Measurements from ENCODE around the gene HYKK.

The HYKK gene

DNA sequence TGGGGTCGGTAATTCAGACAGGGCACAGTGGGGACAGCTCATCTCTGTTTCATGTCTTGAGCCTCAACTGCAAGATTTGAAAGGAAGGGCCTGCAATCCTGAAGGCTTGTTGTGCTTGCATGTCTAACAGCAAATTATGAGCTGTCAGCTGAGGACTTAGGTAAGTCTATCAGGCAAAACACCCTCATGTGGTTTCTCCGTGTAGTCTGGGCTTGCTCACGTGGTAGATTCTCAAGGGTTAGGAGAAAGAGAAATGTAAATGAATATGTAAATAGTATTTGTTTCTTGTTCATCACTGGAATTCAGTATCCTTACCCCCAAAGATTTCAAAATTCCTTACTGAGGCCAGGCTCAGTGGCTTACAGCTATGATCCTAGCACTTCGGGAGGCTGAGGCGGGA lies 30.1 kb upstream of the HYKK start:
- no peak overlapping the region for H2AFZ ChIP-seq
- H3K4me3 ChIP-seq (ENCODE audit: low read depth, low read length): no peak overlapping the region
- no peaks in the 10 kb centered on the region for H3K79me2 ChIP-seq
- no peaks in the 10 kb centered on the region for H3K9me3 ChIP-seq (ENCODE audit: control insufficient read depth, low read length)
- TF ChIP-seq, protein P1, sequence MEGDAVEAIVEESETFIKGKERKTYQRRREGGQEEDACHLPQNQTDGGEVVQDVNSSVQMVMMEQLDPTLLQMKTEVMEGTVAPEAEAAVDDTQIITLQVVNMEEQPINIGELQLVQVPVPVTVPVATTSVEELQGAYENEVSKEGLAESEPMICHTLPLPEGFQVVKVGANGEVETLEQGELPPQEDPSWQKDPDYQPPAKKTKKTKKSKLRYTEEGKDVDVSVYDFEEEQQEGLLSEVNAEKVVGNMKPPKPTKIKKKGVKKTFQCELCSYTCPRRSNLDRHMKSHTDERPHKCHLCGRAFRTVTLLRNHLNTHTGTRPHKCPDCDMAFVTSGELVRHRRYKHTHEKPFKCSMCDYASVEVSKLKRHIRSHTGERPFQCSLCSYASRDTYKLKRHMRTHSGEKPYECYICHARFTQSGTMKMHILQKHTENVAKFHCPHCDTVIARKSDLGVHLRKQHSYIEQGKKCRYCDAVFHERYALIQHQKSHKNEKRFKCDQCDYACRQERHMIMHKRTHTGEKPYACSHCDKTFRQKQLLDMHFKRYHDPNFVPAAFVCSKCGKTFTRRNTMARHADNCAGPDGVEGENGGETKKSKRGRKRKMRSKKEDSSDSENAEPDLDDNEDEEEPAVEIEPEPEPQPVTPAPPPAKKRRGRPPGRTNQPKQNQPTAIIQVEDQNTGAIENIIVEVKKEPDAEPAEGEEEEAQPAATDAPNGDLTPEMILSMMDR (IDR thresholded peaks at IDR 0.05): no peak
- no peaks in the 10 kb centered on the region for H3K4me1 ChIP-seq
- H3K36me3 ChIP-seq (ENCODE audit: control insufficient read depth, insufficient read depth, low read length): no peaks in the 10 kb centered on the region
- H3K9ac ChIP-seq: no peak overlapping the region
- no peak overlapping the region for H3K4me2 ChIP-seq (ENCODE audit: low read length)
- no peak overlapping the region for H3K27ac ChIP-seq
- H3K27me3 ChIP-seq (ENCODE audit: control insufficient read depth, insufficient read depth, low read length): no peaks in the 10 kb centered on the region

GRCh38 chr15:78479650-78480049 lies 27.7 kb upstream of the HYKK start:
- Histone ChIP-seq H3K79me2 (no peaks in the 10 kb centered on the region), H3K4me1 (no peaks in the 10 kb centered on the region), H3K4me2 (ENCODE audit: low read length) (no peak overlapping the region), H2AFZ (no peak overlapping the region), H3K9me3 (ENCODE audit: control insufficient read depth, low read length) (no peaks in the 10 kb centered on the region), H3K9ac (no peak overlapping the region), H3K4me3 (ENCODE audit: low read depth, low read length) (no peak overlapping the region), H3K36me3 (ENCODE audit: control insufficient read depth, insufficient read depth, low read length) (no peaks in the 10 kb centered on the region), H3K27ac (no peak overlapping the region), H3K27me3 (ENCODE audit: control insufficient read depth, insufficient read depth, low read length) (no peaks in the 10 kb centered on the region)
- TF ChIP-seq, protein P1 (IDR thresholded peaks at IDR 0.05): no peak

GRCh38 chr15:78481917-78482316 lies 25.5 kb upstream of the HYKK start:
- no peaks in the 10 kb centered on the region for H3K27me3 ChIP-seq (ENCODE audit: control insufficient read depth, insufficient read depth, low read length)
- no peaks in the 10 kb centered on the region for H3K9me3 ChIP-seq (ENCODE audit: control insufficient read depth, low read length)
- TF ChIP-seq, protein P1 (IDR thresholded peaks at IDR 0.05): no peak
- H3K27ac ChIP-seq: no peak overlapping the region
- H3K9ac ChIP-seq: no peak overlapping the region
- H3K4me1 ChIP-seq: no peaks in the 10 kb centered on the region
- no peaks in the 10 kb centered on the region for H3K36me3 ChIP-seq (ENCODE audit: control insufficient read depth, insufficient read depth, low read length)
- H3K4me3 ChIP-seq (ENCODE audit: low read depth, low read length): no peak overlapping the region
- no peaks in the 10 kb centered on the region for H3K79me2 ChIP-seq
- no peak overlapping the region for H2AFZ ChIP-seq
- no peak overlapping the region for H3K4me2 ChIP-seq (ENCODE audit: low read length)

GRCh38 chr15:78492872-78493271 lies 14.5 kb upstream of the HYKK start:
- TF ChIP-seq, protein P1 (IDR thresholded peaks at IDR 0.05): no peak
- no peak overlapping the region for H3K4me3 ChIP-seq (ENCODE audit: low read depth, low read length)

DNA sequence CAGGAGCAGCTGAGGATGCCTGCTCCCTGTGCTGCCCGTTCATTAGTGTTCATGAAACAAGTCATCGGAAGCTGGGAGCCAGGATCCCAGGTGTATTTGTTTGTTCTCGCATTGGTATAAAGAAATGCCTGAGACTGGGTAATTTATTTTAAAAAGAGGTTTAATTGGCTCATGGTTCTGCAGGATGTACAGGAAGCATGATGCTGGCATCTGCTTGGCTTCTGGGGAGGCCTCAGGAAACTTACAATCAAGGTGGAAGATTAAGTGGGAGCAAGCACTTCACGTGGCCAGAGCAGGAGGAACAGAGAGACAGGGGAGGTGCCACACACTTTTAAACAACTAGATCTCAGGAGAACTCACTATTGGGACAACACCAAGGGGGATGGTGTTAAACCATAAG lies 5.5 kb upstream of the HYKK start:
- no peak overlapping the region for H3K4me3 ChIP-seq (ENCODE audit: low read depth, low read length)
- no peaks in the 10 kb centered on the region for H3K36me3 ChIP-seq (ENCODE audit: control insufficient read depth, insufficient read depth, low read length)

More at GRCh38 chr15:78492872-78493271, 14.5 kb upstream of the HYKK start:
- no peaks in the 10 kb centered on the region for H3K79me2 ChIP-seq
- H3K4me1 ChIP-seq: no peaks in the 10 kb centered on the region
- H3K36me3 ChIP-seq (ENCODE audit: control insufficient read depth, insufficient read depth, low read length): no peaks in the 10 kb centered on the region
- no peaks in the 10 kb centered on the region for H3K27me3 ChIP-seq (ENCODE audit: control insufficient read depth, insufficient read depth, low read length)
- no peak overlapping the region for H3K9ac ChIP-seq
- H3K9me3 ChIP-seq (ENCODE audit: control insufficient read depth, low read length): no peaks in the 10 kb centered on the region
- no peak overlapping the region for H3K4me2 ChIP-seq (ENCODE audit: low read length)
- no peak overlapping the region for H2AFZ ChIP-seq
- no peak overlapping the region for H3K27ac ChIP-seq

More for the DNA sequence above, 5.5 kb upstream of the HYKK start:
- Histone ChIP-seq H3K79me2 (no peaks in the 10 kb centered on the region), H3K27ac (no peak overlapping the region), H3K9me3 (ENCODE audit: control insufficient read depth, low read length) (no peaks in the 10 kb centered on the region), H3K4me2 (ENCODE audit: low read length) (no peak overlapping the region), H3K27me3 (ENCODE audit: control insufficient read depth, insufficient read depth, low read length) (no peaks in the 10 kb centered on the region), H3K9ac (no peak overlapping the region), H3K4me1 (no peaks in the 10 kb centered on the region), H2AFZ (no peak overlapping the region)
- TF ChIP-seq, protein P1 (IDR thresholded peaks at IDR 0.05): no peak
